OCI-LY3 (cell line): ENCODE results near the gene RFPL3.

Experiments
- H2AFZ ChIP-seq: fragments of 200-600, 300-600 bp; shearing (Covaris generic); 2 replicates; pipeline ENCODE4 v1.6.0; 2014; ENCODE audit warnings: antibody characterized with exemption, low read depth, low read length
- H3K27ac ChIP-seq: fragments of 200-600, 300-600 bp; sonication (generic); 2 replicates; pipeline ENCODE4 v1.5.1; 2014; ENCODE audit warnings: mild to moderate bottlenecking, low read length, moderate library complexity, mixed read lengths
- H3K27me3 ChIP-seq: fragments of 200-600, 300-600 bp; sonication (generic); 2 replicates; pipeline ENCODE4 v1.6.1; 2014; ENCODE audit warnings: low read depth, low read length, mixed read lengths
- H3K36me3 ChIP-seq: fragments of 200-600, 300-600 bp; sonication (generic); replicated peaks from 2 replicates; pipeline ENCODE3; 2014; ENCODE audit warnings: low read depth, low read length, mixed read lengths
- H3K4me1 ChIP-seq: fragments of 300-600, 200-600 bp; sonication (generic); 2 replicates; pipeline ENCODE4 v1.6.1; 2014; ENCODE audit warnings: low read length, mixed read lengths
- H3K4me2 ChIP-seq: fragments of 200-600, 300-600 bp; sonication (generic); 2 replicates; pipeline ENCODE4 v1.6.1; 2014; ENCODE audit warnings: low read length, mixed read lengths
- H3K4me3 ChIP-seq: fragments of 300-600, 200-600 bp; sonication (generic); 2 replicates; pipeline ENCODE4 v1.5.1; 2014; ENCODE audit warnings: antibody characterized with exemption, mild to moderate bottlenecking, low read length, moderate library complexity
- H3K79me2 ChIP-seq: fragments of 300-600, 200-600 bp; shearing (Covaris generic); 2 replicates; pipeline ENCODE4 v1.6.1; 2014; ENCODE audit warnings: mild to moderate bottlenecking, low read length, mixed read lengths
- H3K9ac ChIP-seq: fragments of 300-600, 200-600 bp; shearing (Covaris generic); 2 replicates; pipeline ENCODE4 v1.6.0; 2014; ENCODE audit warnings: mild to moderate bottlenecking, low read length, moderate library complexity
- H3K9me3 ChIP-seq: fragments of 200-600, 300-600 bp; shearing (Covaris generic); 2 replicates; pipeline ENCODE4 v1.6.1; 2014; ENCODE audit warnings: low read length, mixed read lengths; ENCODE audit not compliant: insufficient read depth
- H4K20me1 ChIP-seq: fragments of 200-600, 300-600 bp; sonication (generic); 2 replicates; pipeline ENCODE4 v1.6.1; 2016; ENCODE audit warnings: low read length, mixed read lengths; ENCODE audit not compliant: insufficient read depth
- EZH2phosphoT487 ChIP-seq: fragments of 200-600 bp; shearing (Covaris generic); IDR thresholded peaks from 2 replicates; pipeline ENCODE4 v1.6.1; 2018; ENCODE audit warnings: antibody characterized with exemption, mixed run types, low read depth
- TF ChIP-seq, protein P1 (sequence below): fragments of 200-600, 300-600 bp; sonication (generic); IDR thresholded peaks from 2 replicates; pipeline ENCODE4 v1.5.1; 2014; ENCODE audit warnings: antibody characterized with exemption, low read length, low read depth

RFPL3 gene

DNA sequence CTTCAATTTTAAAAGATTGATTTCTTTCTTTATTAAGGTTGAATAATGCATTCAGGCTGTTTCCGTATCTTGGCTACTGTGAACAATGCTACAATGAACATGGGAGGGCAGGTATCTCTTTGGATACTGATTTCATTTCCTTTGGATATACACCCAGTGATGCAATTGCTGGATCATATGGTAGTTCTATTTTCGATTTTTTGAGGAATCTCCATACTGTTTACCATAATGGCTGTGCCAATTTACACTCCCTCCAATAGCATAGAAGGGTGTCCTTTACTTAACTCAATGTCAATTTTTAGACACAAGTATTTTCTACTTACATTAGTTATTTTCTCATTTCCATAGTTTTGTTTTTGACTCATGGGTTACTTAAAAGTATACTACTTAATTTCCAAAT lies 46.4 kb downstream of the RFPL3 start:
- Histone ChIP-seq H3K36me3 (peaks cover 91% of the 10 kb centered on the region), H3K4me1 (peaks cover 26% of the 10 kb centered on the region), H3K4me2 (no peak overlapping the region), H3K9ac (no peak overlapping the region), H4K20me1 (no peaks in the 10 kb centered on the region), H3K4me3 (no peak overlapping the region), H3K79me2 (peaks cover 46% of the 10 kb centered on the region), H3K9me3 (0 out of 2 replicates have a peak, but pooled peaks cover 5% of the 10 kb centered on the region), H3K27ac (no peak overlapping the region), H2AFZ (no peak overlapping the region), H3K27me3 (no peaks in the 10 kb centered on the region)
- no peak for TF ChIP-seq EZH2phosphoT487
- TF ChIP-seq, protein P1, sequence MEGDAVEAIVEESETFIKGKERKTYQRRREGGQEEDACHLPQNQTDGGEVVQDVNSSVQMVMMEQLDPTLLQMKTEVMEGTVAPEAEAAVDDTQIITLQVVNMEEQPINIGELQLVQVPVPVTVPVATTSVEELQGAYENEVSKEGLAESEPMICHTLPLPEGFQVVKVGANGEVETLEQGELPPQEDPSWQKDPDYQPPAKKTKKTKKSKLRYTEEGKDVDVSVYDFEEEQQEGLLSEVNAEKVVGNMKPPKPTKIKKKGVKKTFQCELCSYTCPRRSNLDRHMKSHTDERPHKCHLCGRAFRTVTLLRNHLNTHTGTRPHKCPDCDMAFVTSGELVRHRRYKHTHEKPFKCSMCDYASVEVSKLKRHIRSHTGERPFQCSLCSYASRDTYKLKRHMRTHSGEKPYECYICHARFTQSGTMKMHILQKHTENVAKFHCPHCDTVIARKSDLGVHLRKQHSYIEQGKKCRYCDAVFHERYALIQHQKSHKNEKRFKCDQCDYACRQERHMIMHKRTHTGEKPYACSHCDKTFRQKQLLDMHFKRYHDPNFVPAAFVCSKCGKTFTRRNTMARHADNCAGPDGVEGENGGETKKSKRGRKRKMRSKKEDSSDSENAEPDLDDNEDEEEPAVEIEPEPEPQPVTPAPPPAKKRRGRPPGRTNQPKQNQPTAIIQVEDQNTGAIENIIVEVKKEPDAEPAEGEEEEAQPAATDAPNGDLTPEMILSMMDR: no peak

- no peak overlapping the region for H2AFZ ChIP-seq
- TF ChIP-seq, protein P1: no peak
- H3K36me3 ChIP-seq: peaks cover 74% of the 10 kb centered on the region
- peak overlapping the region; percentile 29; the same call in 1 of the 2 replicates for H3K9ac ChIP-seq
- 0 out of 2 replicates have a peak, but pooled peaks cover 5% of the 10 kb centered on the region for H3K9me3 ChIP-seq
- peaks cover 37% of the 10 kb centered on the region for H3K4me1 ChIP-seq
- peak overlapping the region; percentile 37 for H3K4me3 ChIP-seq
- H3K27ac ChIP-seq: peak overlapping the region; percentile 89
- H3K4me2 ChIP-seq: peak overlapping the region; percentile 54
- no peaks in the 10 kb centered on the region for H3K27me3 ChIP-seq
- peaks cover 75% of the 10 kb centered on the region for H3K79me2 ChIP-seq
- peaks cover 9% of the 10 kb centered on the region for H4K20me1 ChIP-seq
These were observed 49.6 kb downstream of the RFPL3 start for GRCh38 chr22:32407312-32407711.

DNA sequence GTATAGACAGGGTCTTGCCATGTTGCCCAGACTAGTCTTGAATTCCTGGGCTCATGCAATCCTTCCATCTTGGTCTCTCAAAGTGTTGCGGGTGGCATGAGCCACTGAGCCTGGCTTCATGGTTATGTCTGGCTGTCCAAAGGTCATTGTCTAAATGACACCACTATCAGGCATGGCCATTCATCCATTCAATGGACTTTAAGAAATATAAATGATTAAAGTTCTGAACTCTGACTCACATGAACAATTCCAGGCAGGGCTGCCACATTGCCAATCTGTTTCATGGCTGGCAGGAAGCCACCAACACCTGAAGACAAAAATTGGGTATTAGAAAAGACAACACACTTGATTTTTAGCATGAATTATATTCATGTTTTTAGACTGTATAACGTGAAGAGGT lies 50.3 kb downstream of the RFPL3 start:
- Histone ChIP-seq H3K27ac (peak overlapping the region; percentile 89), H3K79me2 (peaks cover 75% of the 10 kb centered on the region), H3K27me3 (no peaks in the 10 kb centered on the region), H3K9ac (peak overlapping the region; percentile 12; the same call in 1 of the 2 replicates), H3K4me3 (peak overlapping the region; percentile 18), H2AFZ (no peak overlapping the region), H3K4me1 (peaks cover 43% of the 10 kb centered on the region), H3K36me3 (peaks cover 72% of the 10 kb centered on the region), H4K20me1 (peaks cover 9% of the 10 kb centered on the region), H3K9me3 (0 out of 2 replicates have a peak, but pooled peaks cover 5% of the 10 kb centered on the region), H3K4me2 (peak overlapping the region; percentile 54)
- TF ChIP-seq, protein P1: no peak
- no peak for TF ChIP-seq EZH2phosphoT487

- H3K36me3 ChIP-seq: peaks cover 53% of the 10 kb centered on the region
- H3K4me2 ChIP-seq: peak overlapping the region; percentile 94
- no peak overlapping the region for H3K9ac ChIP-seq
- H3K9me3 ChIP-seq: 0 out of 2 replicates have a peak, but pooled peaks cover 5% of the 10 kb centered on the region
- no peak for TF ChIP-seq EZH2phosphoT487
- TF ChIP-seq, protein P1: no peak
- H3K27ac ChIP-seq: no peak overlapping the region
- peaks cover 54% of the 10 kb centered on the region for H3K4me1 ChIP-seq
- H3K79me2 ChIP-seq: peaks cover 66% of the 10 kb centered on the region
- no peaks in the 10 kb centered on the region for H3K27me3 ChIP-seq
- peaks cover 9% of the 10 kb centered on the region for H4K20me1 ChIP-seq
- no peak overlapping the region for H2AFZ ChIP-seq
- H3K4me3 ChIP-seq: no peak overlapping the region; the same call in 1 of the 2 replicates
These were observed 52.3 kb downstream of the RFPL3 start for GRCh38 chr22:32409977-32410376.
